ENCODE results near the gene ZBTB37. TPM values are rescaled to one million over a fixed set of nuclear protein-coding genes. Genes with fewer than 3 reads are reported as not detected.

Gene ZBTB37
- total RNA-seq, 1 donor from 2014 or later = 19.3 TPM

GRCh38 chr1:173888749-173889148 lies 20.6 kb downstream of the ZBTB37 start:
- no peak for TF ChIP-seq CTCF (IDR thresholded peaks at IDR 0.05; ENCODE audit: unreplicated experiment)
- no peak overlapping the region for H3K27ac Mint-ChIP-seq
- peaks cover 21% of the 10 kb centered on the region for H3K36me3 Mint-ChIP-seq
- no peaks in the 10 kb centered on the region for H3K27me3 Mint-ChIP-seq (ENCODE audit: low read depth)
- no peak for DNase-seq (ENCODE audit: low spot score in 2 of 2, unreplicated experiment in 2 of 2)
- no peaks in the 10 kb centered on the region for H3K4me1 Mint-ChIP-seq
- no peak overlapping the region for H3K4me3 Mint-ChIP-seq
- H3K9me3 Mint-ChIP-seq = no peaks in the 10 kb centered on the region

- H3K27me3 Mint-ChIP-seq (ENCODE audit: low read depth) = no peaks in the 10 kb centered on the region
- H3K36me3 Mint-ChIP-seq = peaks cover 28% of the 10 kb centered on the region
- no peaks in the 10 kb centered on the region for H3K9me3 Mint-ChIP-seq
- DNase-seq (ENCODE audit: low spot score in 2 of 2, unreplicated experiment in 2 of 2) = no peak
- TF ChIP-seq CTCF (IDR thresholded peaks at IDR 0.05; ENCODE audit: unreplicated experiment) = no peak
- no peak overlapping the region for H3K4me3 Mint-ChIP-seq
- H3K4me1 Mint-ChIP-seq = no peaks in the 10 kb centered on the region
- no peak overlapping the region for H3K27ac Mint-ChIP-seq
Observed at GRCh38 chr1:173889885-173890284, 21.7 kb downstream of the ZBTB37 start.

- no peak for TF ChIP-seq CTCF (IDR thresholded peaks at IDR 0.05; ENCODE audit: unreplicated experiment)
- peaks cover 11% of the 10 kb centered on the region for H3K36me3 Mint-ChIP-seq
- DNase-seq (ENCODE audit: low spot score in 2 of 2, unreplicated experiment in 2 of 2) = no peak
- H3K4me3 Mint-ChIP-seq = no peak overlapping the region
- no peaks in the 10 kb centered on the region for H3K9me3 Mint-ChIP-seq
- no peaks in the 10 kb centered on the region for H3K27me3 Mint-ChIP-seq (ENCODE audit: low read depth)
- H3K27ac Mint-ChIP-seq = no peak overlapping the region
- H3K4me1 Mint-ChIP-seq = no peaks in the 10 kb centered on the region
Observed at GRCh38 chr1:173893611-173894010, 25.4 kb downstream of the ZBTB37 start.

GRCh38 chr1:173894189-173894588 lies 26.0 kb downstream of the ZBTB37 start:
- no peak overlapping the region for H3K4me3 Mint-ChIP-seq
- H3K27ac Mint-ChIP-seq = no peak overlapping the region
- no peak for DNase-seq (ENCODE audit: low spot score in 2 of 2, unreplicated experiment in 2 of 2)
- no peaks in the 10 kb centered on the region for H3K27me3 Mint-ChIP-seq (ENCODE audit: low read depth)
- peaks cover 11% of the 10 kb centered on the region for H3K36me3 Mint-ChIP-seq
- TF ChIP-seq CTCF (IDR thresholded peaks at IDR 0.05; ENCODE audit: unreplicated experiment) = no peak
- H3K9me3 Mint-ChIP-seq = no peaks in the 10 kb centered on the region
- no peaks in the 10 kb centered on the region for H3K4me1 Mint-ChIP-seq

- no peak for DNase-seq (ENCODE audit: low spot score in 2 of 2, unreplicated experiment in 2 of 2)
- TF ChIP-seq CTCF (IDR thresholded peaks at IDR 0.05; ENCODE audit: unreplicated experiment) = no peak
- H3K36me3 Mint-ChIP-seq = peaks cover 2% of the 10 kb centered on the region
- H3K4me1 Mint-ChIP-seq = no peaks in the 10 kb centered on the region
- H3K27ac Mint-ChIP-seq = no peak overlapping the region
- no peaks in the 10 kb centered on the region for H3K27me3 Mint-ChIP-seq (ENCODE audit: low read depth)
- H3K9me3 Mint-ChIP-seq = no peaks in the 10 kb centered on the region
- no peak overlapping the region for H3K4me3 Mint-ChIP-seq
Observed at GRCh38 chr1:173900427-173900826, 32.2 kb downstream of the ZBTB37 start.

- no peaks in the 10 kb centered on the region for H3K4me1 Mint-ChIP-seq
- no peak for TF ChIP-seq CTCF (IDR thresholded peaks at IDR 0.05; ENCODE audit: unreplicated experiment)
- no peak overlapping the region for H3K27ac Mint-ChIP-seq
- H3K9me3 Mint-ChIP-seq = no peaks in the 10 kb centered on the region
- no peak for DNase-seq (ENCODE audit: low spot score in 2 of 2, unreplicated experiment in 2 of 2)
- no peaks in the 10 kb centered on the region for H3K27me3 Mint-ChIP-seq (ENCODE audit: low read depth)
- peaks cover 4% of the 10 kb centered on the region for H3K36me3 Mint-ChIP-seq
- H3K4me3 Mint-ChIP-seq = no peak overlapping the region
Observed at GRCh38 chr1:173900992-173901391, 32.8 kb downstream of the ZBTB37 start.
